OCI-LY1 (cell line): ENCODE measurements around the gene PPHLN1.

Experiments
- H2AFZ ChIP-seq: fragments of 200-600 bp; sonication (generic), shearing (Covaris generic); 2 replicates; pipeline ENCODE4 v1.6.0; 2014; ENCODE audit warnings: antibody characterized with exemption, mild to moderate bottlenecking, low read length
- H3F3A ChIP-seq: fragments of 200-600 bp; sonication (generic), shearing (Covaris generic); 2 replicates; pipeline ENCODE4 v1.6.0; 2014; ENCODE audit warnings: mild to moderate bottlenecking, antibody characterized with exemption, low read length, moderate library complexity; ENCODE audit not compliant: insufficient read depth
- H3K27ac ChIP-seq: fragments of 200-600 bp; sonication (generic); 2 replicates; pipeline ENCODE4 v1.5.1; 2014; ENCODE audit warnings: low read length, mixed run types, mild to moderate bottlenecking, low read depth; ENCODE audit not compliant: poor library complexity, severe bottlenecking
- H3K27me3 ChIP-seq: fragments of 200-600 bp; sonication (generic); 2 replicates; pipeline ENCODE4 v1.6.0; 2014; ENCODE audit warnings: antibody characterized with exemption, mild to moderate bottlenecking, low read length, moderate library complexity; ENCODE audit not compliant: insufficient read depth
- H3K36me3 ChIP-seq: fragments of 200-600 bp; sonication (generic); 2 replicates; pipeline ENCODE4 v1.6.1; 2014; ENCODE audit warnings: mild to moderate bottlenecking, antibody characterized with exemption, low read length, moderate library complexity, mixed read lengths; ENCODE audit not compliant: insufficient read depth
- H3K4me1 ChIP-seq: fragments of 200-600 bp; sonication (generic); 2 replicates; pipeline ENCODE4 v1.5.1; 2014; ENCODE audit warnings: mild to moderate bottlenecking, low read length, moderate library complexity; ENCODE audit not compliant: insufficient read depth, severe bottlenecking
- H3K4me2 ChIP-seq: fragments of 200-600 bp; sonication (generic), shearing (Covaris generic); 2 replicates; pipeline ENCODE4 v1.6.1; 2014; ENCODE audit warnings: low read length
- H3K4me3 ChIP-seq: fragments of 200-600 bp; sonication (generic); 2 replicates; pipeline ENCODE4 v1.5.1; 2014; ENCODE audit warnings: low read length, low read depth, mild to moderate bottlenecking, mixed read lengths; ENCODE audit not compliant: poor library complexity, severe bottlenecking
- H3K79me2 ChIP-seq: fragments of 200-600 bp; shearing (Covaris generic); 2 replicates; pipeline ENCODE4 v1.6.1; 2016; ENCODE audit warnings: mixed run types, low read length, mixed read lengths; ENCODE audit not compliant: insufficient read depth
- H3K9ac ChIP-seq: fragments of 200-600 bp; sonication (generic), shearing (Covaris generic); 2 replicates; pipeline ENCODE4 v1.6.1; 2014; ENCODE audit warnings: mild to moderate bottlenecking, low read length, mixed read lengths
- H3K9me2 ChIP-seq: fragments of 200-600 bp; sonication (generic), shearing (Covaris generic); 2 replicates; pipeline ENCODE4 v1.6.1; 2014; ENCODE audit warnings: low read depth, mild to moderate bottlenecking, low read length, mixed read lengths
- H3K9me3 ChIP-seq: fragments of 200-600 bp; shearing (Covaris generic); 2 replicates; pipeline ENCODE4 v1.6.1; 2014; ENCODE audit warnings: low read length, mixed read lengths
- H4K20me1 ChIP-seq: fragments of 200-600 bp; sonication (generic), shearing (Covaris generic); 2 replicates; pipeline ENCODE4 v1.6.0; 2016; ENCODE audit warnings: mild to moderate bottlenecking, low read length; ENCODE audit not compliant: insufficient read depth
- CTCF ChIP-seq: fragments of 200-600 bp; sonication (generic), shearing (Covaris generic); IDR thresholded peaks from 2 replicates; pipeline ENCODE4 v1.5.1; 2017; ENCODE audit warnings: mild to moderate bottlenecking, antibody characterized with exemption, low read length, moderate library complexity, mixed read lengths
- EZH2 ChIP-seq: fragments of 200-600 bp; sonication (generic), shearing (Covaris generic); IDR thresholded peaks from 2 replicates; pipeline ENCODE4 v1.8.0; 2017; ENCODE audit warnings: borderline replicate concordance, mixed run types, mild to moderate bottlenecking, antibody characterized with exemption, low read length, moderate library complexity, mixed read lengths

PPHLN1 gene

GRCh38 chr12:42291680-42292079 is 34.3 kb upstream of the PPHLN1 start:
- H3K4me2 ChIP-seq = no peak overlapping the region
- H3K4me1 ChIP-seq = no peaks in the 10 kb centered on the region
- no peak overlapping the region for H3K27ac ChIP-seq
- no peaks in the 10 kb centered on the region for H3K36me3 ChIP-seq
- H3K9ac ChIP-seq = no peak overlapping the region
- TF ChIP-seq CTCF = no peak
- no peak for TF ChIP-seq EZH2
- peaks cover 2% of the 10 kb centered on the region; the same call in 1 of the 2 replicates for H3K9me3 ChIP-seq
- H2AFZ ChIP-seq = no peak overlapping the region
- H3K4me3 ChIP-seq = no peak overlapping the region
- H3K79me2 ChIP-seq = no peaks in the 10 kb centered on the region
- no peaks in the 10 kb centered on the region for H3K27me3 ChIP-seq
- H4K20me1 ChIP-seq = no peaks in the 10 kb centered on the region
- no peaks in the 10 kb centered on the region for H3F3A ChIP-seq
- no peaks in the 10 kb centered on the region for H3K9me2 ChIP-seq

- no peaks in the 10 kb centered on the region for H3K79me2 ChIP-seq
- H3F3A ChIP-seq = no peaks in the 10 kb centered on the region
- TF ChIP-seq CTCF (peak; percentile 46), EZH2 (no peak)
- no peak overlapping the region for H3K9ac ChIP-seq
- H4K20me1 ChIP-seq = no peaks in the 10 kb centered on the region
- H3K27ac ChIP-seq = no peak overlapping the region
- H3K9me2 ChIP-seq = no peaks in the 10 kb centered on the region
- H3K4me1 ChIP-seq = no peaks in the 10 kb centered on the region
- H3K36me3 ChIP-seq = no peaks in the 10 kb centered on the region
- no peak overlapping the region for H3K4me2 ChIP-seq
- no peak overlapping the region for H2AFZ ChIP-seq
- no peak overlapping the region for H3K4me3 ChIP-seq
- no peaks in the 10 kb centered on the region for H3K27me3 ChIP-seq
- peaks cover 2% of the 10 kb centered on the region; the same call in 1 of the 2 replicates for H3K9me3 ChIP-seq
Observed at GRCh38 chr12:42296503-42297109, 29.4 kb upstream of the PPHLN1 start.

GRCh38 chr12:42298887-42299286 is 27.1 kb upstream of the PPHLN1 start:
- no peaks in the 10 kb centered on the region for H3F3A ChIP-seq
- H2AFZ ChIP-seq = no peak overlapping the region
- no peaks in the 10 kb centered on the region for H4K20me1 ChIP-seq
- TF ChIP-seq CTCF = no peak
- TF ChIP-seq EZH2 = no peak
- H3K36me3 ChIP-seq = no peaks in the 10 kb centered on the region
- no peak overlapping the region for H3K4me3 ChIP-seq
- no peak overlapping the region for H3K9ac ChIP-seq
- no peak overlapping the region for H3K4me2 ChIP-seq
- no peaks in the 10 kb centered on the region for H3K27me3 ChIP-seq
- H3K27ac ChIP-seq = no peak overlapping the region
- no peaks in the 10 kb centered on the region for H3K79me2 ChIP-seq
- no peaks in the 10 kb centered on the region for H3K4me1 ChIP-seq
- no peaks in the 10 kb centered on the region for H3K9me2 ChIP-seq
- peaks cover 2% of the 10 kb centered on the region; the same call in 1 of the 2 replicates for H3K9me3 ChIP-seq
